Stimulated activated effector memory CD8-positive, alpha-beta T cell treated with anti-CD3 and anti-CD28 coated beads, Interleukin-12 subunit alpha, Interleukin-12 subunit beta, amount 100 ng/mL, for 72 hours (primary cell): ENCODE measurements around the gene NEK11.
A peak's percentile ranks its signal among the peaks of the same experiment; 100 is the strongest.
"Not testable (repeated sequence)": the region's sequence is repeated elsewhere in the genome, so short reads cannot be mapped to it uniquely, and the experiment has no call there.

Experiments
- ATAC-seq: fragments of 150-1000 bp; cut with Tn5 transposase; 2 replicates; pipeline ENCODE4 v1.10.0; 2021
- DNase-seq, 2 donors: peaks; one replicate each; pipeline ENCODE4 v3.0.0; 2021 to 2022; ENCODE audit warnings: low spot score in 2 of 2
- H3K27ac Mint-ChIP-seq: one replicate; pipeline ENCODE4 v1.8.0; 2022; ENCODE audit warnings: mild to moderate bottlenecking, mixed read lengths
- H3K36me3 Mint-ChIP-seq: one replicate; pipeline ENCODE4 v1.8.0; 2022; ENCODE audit warnings: mild to moderate bottlenecking, mixed read lengths
- H3K4me1 Mint-ChIP-seq: one replicate; pipeline ENCODE4 v1.8.0; 2022; ENCODE audit warnings: mixed read lengths
- H3K4me3 Mint-ChIP-seq: one replicate; pipeline ENCODE4 v1.8.0; 2022; ENCODE audit warnings: mild to moderate bottlenecking, mixed read lengths
- H3K9me3 Mint-ChIP-seq: one replicate; pipeline ENCODE4 v1.8.0; 2022; ENCODE audit warnings: mixed read lengths

Gene NEK11

GRCh38 chr3:131028844-131029243 lies 2.2 kb downstream of the NEK11 start:
- no peaks in the 10 kb centered on the region for H3K9me3 Mint-ChIP-seq
- no peak overlapping the region for H3K27ac Mint-ChIP-seq
- H3K36me3 Mint-ChIP-seq: peaks cover 7% of the 10 kb centered on the region
- H3K4me1 Mint-ChIP-seq: peaks cover 28% of the 10 kb centered on the region
- H3K4me3 Mint-ChIP-seq: no peak overlapping the region
- ATAC-seq (no peak), DNase-seq (no peak)

GRCh38 chr3:131031660-131032059 lies 5.0 kb downstream of the NEK11 start:
- H3K4me3 Mint-ChIP-seq: no peak overlapping the region
- no peak overlapping the region for H3K27ac Mint-ChIP-seq

GRCh38 chr3:131033480-131034080 lies 6.9 kb downstream of the NEK11 start:
- Mint-ChIP-seq H3K4me1 (no peaks in the 10 kb centered on the region), H3K27ac (no peak overlapping the region), H3K9me3 (no peaks in the 10 kb centered on the region), H3K4me3 (no peak overlapping the region), H3K36me3 (no peaks in the 10 kb centered on the region)
- DNase-seq (peak in 1 of 2 donors; percentile 22), ATAC-seq (peak; percentile 60)

More at GRCh38 chr3:131031660-131032059, 5.0 kb downstream of the NEK11 start:
- ATAC-seq: no peak
- Mint-ChIP-seq H3K4me1 (peaks cover 7% of the 10 kb centered on the region), H3K9me3 (no peaks in the 10 kb centered on the region), H3K36me3 (peaks cover 3% of the 10 kb centered on the region)
- no peak for DNase-seq

GRCh38 chr3:131036200-131036816 lies 9.6 kb downstream of the NEK11 start:
- Mint-ChIP-seq H3K4me1 (peaks cover 11% of the 10 kb centered on the region), H3K36me3 (no peaks in the 10 kb centered on the region), H3K27ac (no peak overlapping the region), H3K4me3 (no peak overlapping the region), H3K9me3 (no peaks in the 10 kb centered on the region)
- no peak for ATAC-seq
- DNase-seq: no peak

DNA sequence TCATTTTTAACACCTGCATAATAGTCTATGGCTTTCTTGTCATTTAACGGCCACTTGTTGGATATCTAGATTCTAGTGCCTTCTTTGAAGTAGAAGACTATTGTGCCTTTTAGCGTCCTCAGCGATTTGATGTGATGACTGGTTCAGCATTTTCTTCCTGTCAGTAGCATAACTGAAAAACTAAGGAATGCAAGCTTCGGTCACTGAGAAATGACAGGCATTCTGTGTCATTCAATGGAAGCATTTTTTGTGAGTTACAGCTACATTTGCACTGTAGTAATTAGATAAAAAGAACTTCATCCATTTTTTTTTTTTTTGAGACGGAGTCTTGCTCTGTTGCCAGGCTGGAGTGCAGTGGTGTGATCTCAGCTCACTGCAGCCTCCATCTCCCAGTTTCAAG lies 10.3 kb downstream of the NEK11 start:
- Mint-ChIP-seq H3K36me3 (no peaks in the 10 kb centered on the region), H3K4me3 (no peak overlapping the region), H3K27ac (no peak overlapping the region), H3K9me3 (no peaks in the 10 kb centered on the region), H3K4me1 (peaks cover 16% of the 10 kb centered on the region)
- ATAC-seq (no peak), DNase-seq (no peak)

DNA sequence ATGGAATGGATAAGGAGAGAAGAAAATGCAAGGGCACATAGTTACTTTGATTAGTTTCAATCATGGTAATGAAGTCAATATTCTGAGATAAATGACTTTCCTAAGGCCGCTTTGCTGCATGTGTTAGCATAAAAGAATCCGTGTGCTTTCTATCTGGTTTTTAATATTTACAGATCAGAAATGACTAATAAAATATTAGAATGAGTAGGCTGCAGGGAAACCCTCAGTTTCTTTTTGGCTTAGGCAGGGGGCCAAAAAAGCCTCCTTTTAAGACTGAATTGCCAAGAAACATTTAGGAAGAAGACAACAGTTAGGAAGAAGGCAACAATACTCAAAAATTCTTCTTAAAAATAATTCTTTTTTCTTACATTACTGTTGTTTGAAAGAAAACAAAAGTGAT lies 11.6 kb downstream of the NEK11 start:
- Mint-ChIP-seq H3K4me1 (peaks cover 28% of the 10 kb centered on the region), H3K4me3 (no peak overlapping the region), H3K9me3 (no peaks in the 10 kb centered on the region), H3K36me3 (no peaks in the 10 kb centered on the region), H3K27ac (no peak overlapping the region)
- ATAC-seq (no peak), DNase-seq (no peak)

DNA sequence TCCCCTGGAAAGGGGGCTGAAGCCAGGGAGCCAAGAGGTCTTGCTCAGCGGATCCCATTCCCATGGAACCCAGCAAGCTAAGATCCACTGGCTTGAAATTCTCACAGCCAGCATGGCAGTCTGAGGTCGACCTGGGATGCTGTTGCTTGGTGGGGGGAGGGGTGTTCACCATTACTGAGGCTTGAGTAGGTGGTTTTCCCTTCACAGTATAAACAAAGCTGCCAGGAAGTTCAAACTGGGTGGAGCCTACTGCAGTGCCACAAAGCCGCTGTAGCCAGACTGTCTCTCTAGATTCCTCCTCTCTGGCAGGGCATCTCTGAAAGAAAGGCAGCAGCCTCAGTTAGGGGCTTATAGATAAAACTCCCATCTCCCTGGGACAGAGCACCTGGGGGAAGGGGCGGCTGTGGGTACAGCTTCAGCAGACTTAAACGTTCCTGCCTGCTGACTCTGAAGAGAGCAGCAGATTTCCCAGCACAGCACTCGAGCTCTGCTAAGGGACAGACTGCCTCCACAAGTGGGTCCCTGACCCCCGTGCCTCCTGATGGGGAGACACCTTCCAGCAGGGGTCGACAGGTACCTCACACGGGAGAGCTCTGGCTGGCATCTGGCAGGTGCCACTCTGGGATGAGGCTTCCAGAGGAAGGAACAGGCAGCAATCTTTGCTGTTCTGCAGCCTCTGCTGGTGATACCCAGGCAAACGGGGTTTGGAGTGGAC lies 15.8 kb downstream of the NEK11 start:
- Mint-ChIP-seq H3K4me1 (peaks cover 32% of the 10 kb centered on the region), H3K27ac (peak overlapping the region; percentile 76), H3K4me3 (peak overlapping the region; percentile 30), H3K9me3 (peaks cover 19% of the 10 kb centered on the region)
- ATAC-seq (peak; percentile 63), DNase-seq (peak in 1 of 2 donors; percentile 57)
- H3K36me3 Mint-ChIP-seq: not testable (repeated sequence)

GRCh38 chr3:131047582-131047981 lies 20.9 kb downstream of the NEK11 start:
- ATAC-seq (no peak), DNase-seq (no peak)
- Mint-ChIP-seq H3K27ac (no peak overlapping the region), H3K4me1 (peaks cover 17% of the 10 kb centered on the region), H3K9me3 (peaks cover 19% of the 10 kb centered on the region), H3K36me3 (no peaks in the 10 kb centered on the region), H3K4me3 (no peak overlapping the region)

- Mint-ChIP-seq H3K9me3 (peaks cover 19% of the 10 kb centered on the region), H3K4me3 (no peak overlapping the region), H3K36me3 (no peaks in the 10 kb centered on the region), H3K27ac (no peak overlapping the region), H3K4me1 (peaks cover 12% of the 10 kb centered on the region)
- ATAC-seq (no peak), DNase-seq (no peak)
Measured at GRCh38 chr3:131048030-131048429, 21.4 kb downstream of the NEK11 start.

GRCh38 chr3:131050001-131050400 lies 23.3 kb downstream of the NEK11 start:
- Mint-ChIP-seq H3K9me3 (peaks cover 10% of the 10 kb centered on the region), H3K4me3 (no peak overlapping the region), H3K4me1 (peaks cover 7% of the 10 kb centered on the region), H3K36me3 (no peaks in the 10 kb centered on the region), H3K27ac (no peak overlapping the region)
- ATAC-seq (no peak), DNase-seq (no peak)

DNA sequence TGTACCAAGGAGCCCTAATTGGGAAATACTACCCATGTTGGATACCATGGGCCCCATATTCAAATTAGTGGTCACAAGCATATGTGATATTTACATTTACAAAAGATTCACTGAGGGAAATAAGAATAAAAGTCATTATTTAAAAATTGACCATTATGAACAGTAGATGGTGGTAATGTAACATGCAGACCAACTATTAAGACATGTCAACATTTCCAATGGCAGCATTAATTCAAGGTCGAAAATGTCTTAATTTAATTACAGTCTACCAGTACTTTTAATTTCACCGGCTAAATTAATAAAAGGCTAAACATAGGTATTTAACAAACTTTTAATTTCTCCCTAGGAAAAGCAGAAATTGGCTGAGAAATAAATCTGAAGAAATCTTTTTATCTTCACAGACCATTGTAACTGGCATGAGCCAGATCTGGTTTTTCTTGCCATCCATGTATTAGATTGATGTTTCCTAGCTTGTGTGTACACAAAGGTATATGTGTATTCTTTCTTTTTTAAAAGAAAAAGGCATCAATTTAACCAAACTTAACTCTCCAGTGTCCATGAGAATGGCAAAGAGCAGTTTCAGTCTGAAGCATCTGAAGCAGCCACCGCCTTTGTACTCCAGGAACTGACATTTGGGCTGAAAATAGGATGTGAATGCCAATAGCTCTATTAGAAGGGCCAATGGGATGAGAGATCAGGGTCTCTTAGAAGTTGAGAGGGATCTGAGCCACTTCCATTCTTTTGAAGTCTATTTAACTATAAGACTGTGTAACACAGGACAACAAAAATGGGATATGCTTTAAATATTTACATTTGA lies 26.6 kb downstream of the NEK11 start:
- DNase-seq (no peak), ATAC-seq (no peak)
- Mint-ChIP-seq H3K36me3 (no peaks in the 10 kb centered on the region), H3K4me1 (no peaks in the 10 kb centered on the region), H3K4me3 (no peak overlapping the region), H3K9me3 (no peaks in the 10 kb centered on the region), H3K27ac (no peak overlapping the region)

GRCh38 chr3:131067983-131068382 lies 41.3 kb downstream of the NEK11 start:
- Mint-ChIP-seq H3K9me3 (no peaks in the 10 kb centered on the region), H3K36me3 (no peaks in the 10 kb centered on the region), H3K27ac (no peak overlapping the region), H3K4me1 (no peaks in the 10 kb centered on the region), H3K4me3 (no peak overlapping the region)
- DNase-seq: no peak
- ATAC-seq: no peak

- DNase-seq: no peak
- H3K9me3 Mint-ChIP-seq: no peaks in the 10 kb centered on the region
- no peaks in the 10 kb centered on the region for H3K36me3 Mint-ChIP-seq
- H3K4me3 Mint-ChIP-seq: no peak overlapping the region
- no peak overlapping the region for H3K27ac Mint-ChIP-seq
- no peak for ATAC-seq
- H3K4me1 Mint-ChIP-seq: no peaks in the 10 kb centered on the region
Measured at GRCh38 chr3:131072099-131072559, 45.5 kb downstream of the NEK11 start.

DNA sequence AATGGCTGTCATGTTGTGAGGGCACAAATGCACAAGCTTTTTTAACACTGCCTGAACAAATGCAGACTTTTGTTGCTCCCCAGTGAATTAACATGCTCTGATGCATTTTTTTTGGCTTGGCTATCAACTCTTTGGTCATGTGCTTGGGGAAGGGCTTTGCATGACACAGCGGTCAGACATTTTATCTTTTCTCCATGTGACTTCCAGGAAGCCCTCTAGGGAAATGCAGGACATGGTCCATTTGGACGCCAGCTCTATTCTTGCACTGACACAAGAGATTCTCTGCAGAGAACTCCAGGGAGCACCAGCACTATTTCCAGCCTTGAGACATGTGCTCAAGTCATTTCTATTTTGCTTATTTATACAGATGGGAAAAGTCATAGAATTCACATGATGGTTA lies 46.2 kb downstream of the NEK11 start:
- Mint-ChIP-seq H3K36me3 (no peaks in the 10 kb centered on the region), H3K4me1 (no peaks in the 10 kb centered on the region), H3K9me3 (no peaks in the 10 kb centered on the region), H3K27ac (no peak overlapping the region), H3K4me3 (no peak overlapping the region)
- DNase-seq: no peak
- no peak for ATAC-seq

DNA sequence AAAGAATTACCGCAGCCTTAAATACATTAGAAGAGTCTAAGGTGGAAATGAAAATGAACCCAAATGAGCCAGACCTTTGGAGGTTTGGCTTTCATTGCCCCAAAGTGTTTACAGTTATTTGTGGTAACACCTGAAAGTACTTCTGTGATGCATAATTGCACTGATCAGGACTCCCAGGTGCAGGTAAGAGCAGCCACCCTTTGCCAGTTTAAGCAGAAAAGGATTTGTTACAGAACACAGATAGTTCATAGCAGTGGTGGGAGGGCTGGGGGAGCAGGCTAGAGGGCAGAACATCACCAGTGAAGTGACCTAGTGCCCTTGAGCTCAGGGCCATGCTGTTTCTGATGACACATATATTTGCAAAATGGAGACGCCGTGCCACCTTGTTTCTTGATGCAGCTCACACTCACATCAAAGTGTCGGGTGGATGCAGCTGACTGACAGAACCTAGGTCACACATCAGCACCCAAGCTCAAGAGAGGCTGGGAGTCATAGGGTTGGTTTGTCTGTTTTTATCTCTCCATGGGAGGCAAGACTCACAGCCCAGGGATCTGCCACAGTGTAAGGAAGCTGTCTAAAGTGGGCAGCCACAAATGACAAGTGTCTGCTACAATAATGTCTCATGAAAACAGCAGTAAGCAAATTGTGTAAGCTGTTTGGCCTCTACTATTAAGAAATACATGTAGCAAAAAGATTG lies 49.1 kb downstream of the NEK11 start:
- Mint-ChIP-seq H3K9me3 (no peaks in the 10 kb centered on the region), H3K4me3 (no peak overlapping the region), H3K4me1 (no peaks in the 10 kb centered on the region), H3K36me3 (no peaks in the 10 kb centered on the region), H3K27ac (no peak overlapping the region)
- DNase-seq: no peak
- no peak for ATAC-seq
